OCI-LY7 (cell line): ENCODE data around the gene RAB15.

Source experiments
- CTCF ChIP-seq: fragments of 200-600 bp; sonication (generic); conservative IDR thresholded peaks from 2 replicates; pipeline ENCODE4 v1.5.1; 2014; ENCODE audit warnings: mild to moderate bottlenecking, antibody characterized with exemption, low read length, moderate library complexity, mixed read lengths
- EZH2phosphoT487 ChIP-seq: fragments of 200-600 bp; sonication (generic); IDR thresholded peaks from 2 replicates; pipeline ENCODE4 v1.6.1; 2018; ENCODE audit warnings: low read depth, borderline replicate concordance, mild to moderate bottlenecking, mixed run types, antibody characterized with exemption, low read length, moderate library complexity, mixed read lengths

GRCh38 chr14:65000898-65001591, 28.9 kb upstream of the RAB15 start:
- TF ChIP-seq CTCF (no peak), EZH2phosphoT487 (no peak)
